GM18907 (cell line): ENCODE measurements around the gene CDH13.
"Not testable (repeated sequence)": the region's sequence is repeated elsewhere in the genome, so short reads cannot be mapped to it uniquely, and the experiment has no call there.

ENCODE experiments used
- ATAC-seq: cut with Tn5 transposase; IDR thresholded peaks from one replicate; pipeline ENCODE4 v1.9.1; 2021; ENCODE audit warnings: mild to moderate bottlenecking, moderate library complexity; ENCODE audit not compliant: unreplicated experiment

The CDH13 gene

GRCh38 chr16:82926500-82926899 lies 299.7 kb downstream of the CDH13 start:
- no peak for ATAC-seq

- not testable (repeated sequence) for ATAC-seq
Measured at GRCh38 chr16:82933933-82934332, 307.2 kb downstream of the CDH13 start.

DNA sequence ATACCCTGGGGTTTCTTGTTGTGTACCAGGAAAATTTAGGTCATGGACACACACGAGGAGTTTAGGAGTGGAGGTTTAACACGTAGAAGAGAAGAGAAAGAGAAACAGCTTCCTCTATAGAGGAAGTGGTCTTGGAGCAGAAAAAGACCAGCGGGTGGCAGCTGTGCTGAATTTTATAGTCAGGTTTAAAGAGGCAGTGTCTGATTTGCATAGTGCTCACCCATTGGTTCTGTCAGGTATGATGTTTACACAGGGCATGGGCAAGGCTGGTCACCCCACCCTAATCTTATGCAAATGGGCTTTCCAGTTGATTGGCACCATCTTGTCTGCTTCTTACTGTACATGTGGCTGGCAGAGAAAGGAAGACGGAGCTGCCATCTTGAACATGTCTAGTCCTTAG lies 309.0 kb downstream of the CDH13 start:
- no peak for ATAC-seq

DNA sequence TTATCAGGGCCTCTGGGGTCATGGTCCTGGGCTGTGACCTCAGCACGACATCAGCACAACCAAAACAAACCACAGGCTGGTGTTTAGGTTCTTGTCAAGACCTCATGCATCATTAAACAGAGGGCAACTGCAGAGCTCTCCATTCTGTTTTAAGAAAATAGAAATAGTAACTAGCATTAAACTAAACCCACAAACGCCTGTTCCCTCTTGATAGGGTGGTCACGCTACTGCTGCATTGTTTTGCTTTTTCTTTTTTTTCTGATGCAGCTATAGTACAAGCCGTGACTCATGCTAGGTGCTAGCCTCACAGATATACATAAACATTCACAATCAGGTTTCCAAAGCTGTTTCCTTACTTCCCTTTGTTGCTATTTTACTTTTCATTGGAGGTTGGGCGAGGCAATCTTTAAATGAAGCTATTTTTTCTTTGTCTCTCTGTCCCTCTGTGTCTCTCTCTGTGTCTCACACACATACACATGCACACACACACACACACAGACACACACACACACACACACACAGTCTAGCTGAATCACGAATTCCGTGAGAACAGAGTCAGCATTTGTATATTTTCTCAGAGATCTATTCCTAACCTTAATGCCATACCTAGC lies 310.3 kb downstream of the CDH13 start:
- ATAC-seq: no peak

DNA sequence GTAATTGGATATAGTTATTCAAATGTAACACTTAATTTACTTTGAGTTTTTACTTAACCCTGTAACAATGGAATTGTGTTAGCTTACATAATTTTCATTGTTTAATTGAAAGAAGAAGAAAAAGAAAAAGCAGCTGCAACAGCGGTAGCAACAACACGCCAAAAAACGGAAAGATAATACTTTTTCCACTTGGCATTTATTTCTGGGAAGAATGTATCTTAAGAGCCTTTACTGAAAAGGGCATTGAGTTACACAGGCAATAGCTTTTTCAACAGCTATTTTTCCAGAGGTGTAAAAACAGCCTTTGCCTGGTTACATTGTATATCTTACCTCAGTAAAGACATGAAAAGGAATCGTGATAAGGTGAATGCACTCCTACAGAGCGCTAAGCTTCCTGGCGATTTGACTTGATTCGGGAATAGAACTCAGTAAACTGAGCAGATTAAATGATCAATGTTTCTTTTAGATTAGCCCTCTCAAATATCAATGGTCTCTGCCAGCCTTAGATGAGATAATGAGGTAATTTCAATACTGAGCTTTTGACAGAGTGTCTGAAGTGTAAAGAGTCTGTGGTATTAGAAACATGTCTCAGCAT lies 311.3 kb downstream of the CDH13 start:
- ATAC-seq: no peak

- no peak for ATAC-seq
Measured at GRCh38 chr16:82943371-82943770, 316.6 kb downstream of the CDH13 start.

DNA sequence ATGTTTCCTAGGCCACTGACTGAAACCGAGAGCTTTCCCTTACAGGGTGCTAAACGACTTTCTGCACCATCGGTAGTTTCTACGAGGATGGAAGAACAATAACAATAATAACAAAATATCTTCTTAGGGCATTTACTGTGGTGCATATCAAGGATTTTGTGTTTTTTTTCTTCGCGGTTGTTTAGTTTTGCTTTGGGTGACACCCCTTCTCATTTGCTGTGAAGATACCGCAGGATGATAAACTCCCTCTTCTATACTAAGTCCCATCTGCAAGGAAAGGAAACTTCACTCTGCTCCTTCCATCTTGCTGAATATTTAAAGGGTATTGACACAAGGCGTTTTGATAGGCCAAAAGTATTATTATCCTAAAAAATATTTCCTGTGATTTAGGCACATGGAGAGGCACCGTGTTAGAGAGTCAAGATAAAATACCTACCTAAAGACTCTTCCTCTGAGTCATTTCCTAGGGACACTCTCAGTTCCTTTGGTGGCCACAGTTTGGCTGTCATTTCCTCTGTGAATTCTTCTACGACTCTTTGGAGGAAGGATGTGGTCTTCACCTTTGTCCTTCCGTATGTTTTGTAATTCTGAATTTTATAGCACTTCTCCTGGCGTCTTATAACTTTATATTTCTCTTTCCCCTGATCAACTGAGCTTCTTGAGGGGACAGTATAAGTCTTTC lies 318.8 kb downstream of the CDH13 start:
- no peak for ATAC-seq

- ATAC-seq: no peak
Measured at GRCh38 chr16:82947698-82948097, 320.9 kb downstream of the CDH13 start.

- ATAC-seq: no peak
Measured at GRCh38 chr16:82949016-82949415, 322.2 kb downstream of the CDH13 start.

- no peak for ATAC-seq
Measured at GRCh38 chr16:82953517-82953916, 326.7 kb downstream of the CDH13 start.

GRCh38 chr16:82954224-82954929 lies 327.6 kb downstream of the CDH13 start:
- ATAC-seq: no peak

DNA sequence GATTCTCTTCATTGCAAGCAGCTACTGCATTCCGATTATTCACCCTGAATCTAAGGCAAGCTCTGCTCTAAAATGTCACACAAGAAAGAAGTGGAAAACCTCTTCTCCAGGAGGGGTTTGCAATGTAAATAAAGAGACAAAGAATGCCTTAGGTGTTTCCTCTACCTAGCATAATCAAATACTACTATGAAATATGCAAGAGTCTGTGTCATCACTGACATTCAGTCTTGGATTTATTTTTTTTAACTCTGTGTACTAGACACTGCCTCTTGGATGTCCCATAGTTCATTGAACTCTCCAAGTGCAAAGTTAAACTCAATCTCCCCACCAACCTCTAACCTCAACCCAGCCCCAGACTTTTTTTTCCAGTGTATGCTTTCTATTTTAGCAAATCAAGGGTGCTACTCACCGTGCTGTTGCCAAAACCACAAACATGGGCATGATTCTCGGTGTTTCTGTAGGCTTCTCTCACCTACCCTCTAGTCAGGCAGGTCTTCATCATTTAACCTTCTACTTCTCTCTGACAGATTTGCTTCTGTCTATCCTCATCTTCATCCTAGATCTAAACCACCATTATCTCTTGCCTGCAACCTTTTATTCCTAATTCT lies 329.1 kb downstream of the CDH13 start:
- no peak for ATAC-seq

GRCh38 chr16:82957212-82957611 lies 330.4 kb downstream of the CDH13 start:
- ATAC-seq: no peak

- no peak for ATAC-seq
Measured at GRCh38 chr16:82960918-82961317, 334.1 kb downstream of the CDH13 start.

GRCh38 chr16:82963653-82964052 lies 336.9 kb downstream of the CDH13 start:
- no peak for ATAC-seq

GRCh38 chr16:82965808-82966207 lies 339.0 kb downstream of the CDH13 start:
- no peak for ATAC-seq

GRCh38 chr16:82967424-82967823 lies 340.7 kb downstream of the CDH13 start:
- ATAC-seq: no peak

DNA sequence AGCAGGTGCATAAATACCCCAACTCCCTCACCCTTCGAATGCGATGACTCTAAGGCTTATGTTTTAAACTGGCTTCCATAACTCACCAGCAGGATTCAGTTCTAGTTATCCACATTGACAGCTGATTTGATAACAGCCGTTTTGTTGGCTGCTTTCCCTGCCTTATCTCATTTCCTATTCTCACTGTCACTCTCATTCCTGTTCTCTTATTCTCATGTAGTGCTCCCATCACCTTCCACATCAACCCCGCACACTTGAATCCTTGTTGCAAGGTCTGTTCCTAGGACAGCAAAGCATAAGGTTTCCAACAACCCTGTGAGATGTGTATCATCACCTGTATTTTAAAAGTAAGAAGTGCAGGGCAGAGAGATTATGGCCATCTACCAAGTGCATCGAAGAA lies 344.4 kb downstream of the CDH13 start:
- ATAC-seq: no peak

GRCh38 chr16:82972331-82972919 lies 345.7 kb downstream of the CDH13 start:
- no peak for ATAC-seq

DNA sequence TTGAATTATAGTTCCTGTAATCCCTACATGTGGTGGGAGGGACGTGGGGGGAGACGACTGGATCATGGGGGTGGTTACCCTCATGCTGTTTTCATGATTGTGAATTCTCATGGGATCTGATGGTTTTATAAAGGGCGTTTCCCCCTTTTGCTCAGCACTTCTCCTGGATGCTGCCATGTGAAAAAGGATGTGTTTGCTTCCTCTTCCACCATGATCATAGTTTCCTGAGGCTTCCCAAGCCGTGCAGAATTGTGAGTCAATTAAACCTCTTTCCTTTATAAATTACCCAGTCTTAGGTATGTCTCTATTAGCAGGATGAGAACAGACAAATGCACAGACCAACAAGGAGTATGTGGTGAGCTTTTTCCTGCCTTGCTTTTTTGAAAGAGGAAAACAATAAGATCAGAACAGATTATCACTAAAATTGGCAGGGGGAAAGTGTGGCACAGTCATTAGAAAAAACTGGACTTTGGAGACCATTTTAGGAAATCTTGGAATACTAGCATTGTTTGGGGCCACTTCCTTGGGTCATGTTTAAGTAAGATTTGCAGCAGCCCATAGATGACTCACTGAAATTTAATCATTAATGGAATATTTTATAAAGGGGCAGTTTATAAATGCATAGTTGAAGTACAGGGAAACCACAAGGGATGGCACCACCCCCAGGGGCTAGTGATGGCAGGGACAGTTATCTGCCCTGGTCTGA lies 352.8 kb downstream of the CDH13 start:
- no peak for ATAC-seq
